Parathyroid adenoma (tissue), 2 donors: ENCODE measurements around the gene WDPCP.

Experiments
- H2AFZ ChIP-seq: fragments of 300-600 bp; sonication (generic); one replicate; pipeline ENCODE4 v1.7.0; 2017; ENCODE audit warnings: antibody characterized with exemption, mild to moderate bottlenecking
- H3K27ac ChIP-seq: fragments of 300-600 bp; sonication (generic); one replicate; pipeline ENCODE4 v1.7.0; 2017
- H3K27me3 ChIP-seq: fragments of 300-600 bp; sonication (generic); one replicate; pipeline ENCODE4 v1.7.0; 2017; ENCODE audit warnings: low read length; ENCODE audit not compliant: control insufficient read depth, insufficient read depth
- H3K36me3 ChIP-seq: fragments of 300-600 bp; sonication (generic); one replicate; pipeline ENCODE4 v1.7.0; 2017; ENCODE audit warnings: low read length; ENCODE audit not compliant: control insufficient read depth, insufficient read depth
- H3K4me1 ChIP-seq: fragments of 300-600 bp; sonication (generic); one replicate; pipeline ENCODE4 v1.7.0; 2017; ENCODE audit warnings: control low read depth
- H3K4me2 ChIP-seq: fragments of 300-600 bp; sonication (generic); one replicate; pipeline ENCODE4 v1.7.0; 2017; ENCODE audit warnings: low read length
- H3K4me3 ChIP-seq: fragments of 300-600 bp; sonication (generic); one replicate; pipeline ENCODE4 v1.7.0; 2017; ENCODE audit warnings: low read depth, low read length
- H3K79me2 ChIP-seq: fragments of 300-600 bp; sonication (generic); one replicate; pipeline ENCODE4 v1.7.0; 2017; ENCODE audit warnings: control low read depth
- H3K9ac ChIP-seq: fragments of 300-600 bp; sonication (generic); one replicate; pipeline ENCODE4 v1.7.0; 2017; ENCODE audit warnings: mild to moderate bottlenecking
- H3K9me3 ChIP-seq: fragments of 300-600 bp; sonication (generic); one replicate; pipeline ENCODE4 v1.7.0; 2017; ENCODE audit warnings: low read length; ENCODE audit not compliant: control insufficient read depth
- CTCF ChIP-seq: fragments of 300-600 bp; sonication (generic); IDR thresholded peaks from one replicate; pipeline ENCODE4 v1.7.0; 2017; ENCODE audit warnings: antibody characterized with exemption, mild to moderate bottlenecking
- donor health status: primary hyperparathyroidism.

The WDPCP gene

GRCh38 chr2:63591566-63592175 is 3.4 kb upstream of the WDPCP start:
- no peaks in the 10 kb centered on the region for H3K27me3 ChIP-seq
- no peak overlapping the region for H3K27ac ChIP-seq
- H3K4me3 ChIP-seq: no peak overlapping the region
- TF ChIP-seq CTCF: no peak
- H3K9me3 ChIP-seq: no peaks in the 10 kb centered on the region
- no peaks in the 10 kb centered on the region for H3K36me3 ChIP-seq
- H3K9ac ChIP-seq: no peak overlapping the region
- peaks cover 48% of the 10 kb centered on the region for H3K79me2 ChIP-seq
- no peak overlapping the region for H2AFZ ChIP-seq
- no peaks in the 10 kb centered on the region for H3K4me1 ChIP-seq
- no peak overlapping the region for H3K4me2 ChIP-seq

GRCh38 chr2:63590626-63591408 is 2.5 kb upstream of the WDPCP start:
- Histone ChIP-seq H3K4me1 (no peaks in the 10 kb centered on the region), H3K4me2 (no peak overlapping the region), H3K4me3 (no peak overlapping the region), H2AFZ (no peak overlapping the region), H3K36me3 (no peaks in the 10 kb centered on the region), H3K9ac (no peak overlapping the region), H3K79me2 (peaks cover 47% of the 10 kb centered on the region), H3K27me3 (no peaks in the 10 kb centered on the region), H3K27ac (no peak overlapping the region), H3K9me3 (no peaks in the 10 kb centered on the region)
- TF ChIP-seq CTCF: no peak

GRCh38 chr2:63589148-63589958 is 1.1 kb upstream of the WDPCP start:
- H3K79me2 ChIP-seq: peaks cover 39% of the 10 kb centered on the region
- H2AFZ ChIP-seq: peak overlapping the region; percentile 82
- no peaks in the 10 kb centered on the region for H3K27me3 ChIP-seq
- H3K9me3 ChIP-seq: no peaks in the 10 kb centered on the region
- no peak for TF ChIP-seq CTCF
- no peaks in the 10 kb centered on the region for H3K36me3 ChIP-seq
- peak overlapping the region; percentile 73 for H3K9ac ChIP-seq
- no peaks in the 10 kb centered on the region for H3K4me1 ChIP-seq
- H3K4me2 ChIP-seq: peak overlapping the region; percentile 75
- H3K4me3 ChIP-seq: peak overlapping the region; percentile 93
- peak overlapping the region; percentile 95 for H3K27ac ChIP-seq

GRCh38 chr2:63587814-63588384 is 378 bp downstream of the WDPCP start:
- Histone ChIP-seq H3K9ac (no peak overlapping the region), H3K27ac (peak overlapping the region; percentile 95), H3K27me3 (no peaks in the 10 kb centered on the region), H3K4me3 (peak overlapping the region; percentile 93), H3K9me3 (no peaks in the 10 kb centered on the region), H3K4me1 (no peaks in the 10 kb centered on the region), H3K36me3 (no peaks in the 10 kb centered on the region), H2AFZ (peak overlapping the region; percentile 82), H3K4me2 (peak overlapping the region; percentile 79), H3K79me2 (peaks cover 38% of the 10 kb centered on the region)
- no peak for TF ChIP-seq CTCF
